Mesendoderm (in vitro differentiated cells): Measurements from ENCODE around the gene RPL31.
A peak's percentile ranks its signal among the peaks of the same experiment; 100 is the strongest.

Source experiments
- DNase-seq: peaks from one replicate; pipeline ENCODE4 v3.0.0; 2013
- H2AK5ac ChIP-seq: 2 replicates; pipeline ENCODE4 v1.6.1; 2013; ENCODE audit warnings: low read length, inconsistent platforms
- H2BK120ac ChIP-seq: 2 replicates; pipeline ENCODE4 v1.6.1; 2013; ENCODE audit warnings: low read depth, mild to moderate bottlenecking, low read length, moderate library complexity, mixed read lengths
- H2BK15ac ChIP-seq: replicated peaks from 2 replicates; pipeline ENCODE4 v1.6.1; 2013; ENCODE audit warnings: low read depth, mild to moderate bottlenecking, moderate library complexity
- H2BK5ac ChIP-seq: 2 replicates; pipeline ENCODE4 v1.6.1; 2013; ENCODE audit warnings: low read length, inconsistent platforms
- H3K18ac ChIP-seq: 2 replicates; pipeline ENCODE4 v1.6.1; 2013; ENCODE audit warnings: mild to moderate bottlenecking, low read length, mixed read lengths
- H3K23ac ChIP-seq: one replicate; pipeline ENCODE4 v1.6.1; 2013; ENCODE audit warnings: low read length
- H3K27ac ChIP-seq: 2 replicates; pipeline ENCODE4 v1.5.1; 2013; ENCODE audit warnings: low read depth, mild to moderate bottlenecking, inconsistent platforms, low read length, moderate library complexity
- H3K27me3 ChIP-seq: 2 replicates; pipeline ENCODE4 v1.6.1; 2013; ENCODE audit warnings: low read length, control low read depth, mild to moderate bottlenecking, inconsistent platforms; ENCODE audit not compliant: insufficient read depth, poor library complexity
- H3K36me3 ChIP-seq: 2 replicates; pipeline ENCODE4 v1.6.1; 2013; ENCODE audit warnings: low read length, inconsistent platforms; ENCODE audit not compliant: control insufficient read depth, insufficient read depth
- H3K4ac ChIP-seq: one replicate; pipeline ENCODE4 v1.6.1; 2013; ENCODE audit warnings: low read depth, mild to moderate bottlenecking, low read length, moderate library complexity
- H3K4me1 ChIP-seq: 2 replicates; pipeline ENCODE4 v1.6.1; 2013; ENCODE audit warnings: low read depth, low read length, inconsistent platforms; ENCODE audit not compliant: control insufficient read depth
- H3K4me2 ChIP-seq: 2 replicates; pipeline ENCODE4 v1.6.1; 2013; ENCODE audit warnings: low read length
- H3K4me3 ChIP-seq: 2 replicates; pipeline ENCODE4 v1.5.1; 2013; ENCODE audit warnings: mild to moderate bottlenecking, low read length
- H3K56ac ChIP-seq: one replicate; pipeline ENCODE4 v1.6.1; 2013; ENCODE audit warnings: low read length
- H3K79me1 ChIP-seq: 2 replicates; pipeline ENCODE4 v1.6.1; 2013; ENCODE audit warnings: low read length, inconsistent platforms
- H3K79me2 ChIP-seq: 2 replicates; pipeline ENCODE4 v1.6.1; 2013; ENCODE audit warnings: mild to moderate bottlenecking, low read length; ENCODE audit not compliant: control insufficient read depth, insufficient read depth
- H3K9ac ChIP-seq: 2 replicates; pipeline ENCODE4 v1.6.1; 2013; ENCODE audit warnings: low read length, inconsistent platforms
- H4K5ac ChIP-seq: one replicate; pipeline ENCODE4 v1.6.1; 2013; ENCODE audit warnings: low read length
- H4K8ac ChIP-seq: one replicate; pipeline ENCODE4 v1.6.1; 2013; ENCODE audit warnings: low read depth, mild to moderate bottlenecking, control low read depth, low read length, moderate library complexity
- WGBS: extraction: QIAGEN DNeasy Blood & Tissue Kit; methylation state at CpG from one replicate; pipeline ENCODE4 v1.1.7; 2013; ENCODE audit warnings: low lambda C conversion rate, missing lambda C conversion rate; ENCODE audit not compliant: insufficient coverage; ENCODE audit errors: extremely low coverage; 5-methylcytosine and 5-hydroxymethylcytosine counted together

The RPL31 gene

DNA sequence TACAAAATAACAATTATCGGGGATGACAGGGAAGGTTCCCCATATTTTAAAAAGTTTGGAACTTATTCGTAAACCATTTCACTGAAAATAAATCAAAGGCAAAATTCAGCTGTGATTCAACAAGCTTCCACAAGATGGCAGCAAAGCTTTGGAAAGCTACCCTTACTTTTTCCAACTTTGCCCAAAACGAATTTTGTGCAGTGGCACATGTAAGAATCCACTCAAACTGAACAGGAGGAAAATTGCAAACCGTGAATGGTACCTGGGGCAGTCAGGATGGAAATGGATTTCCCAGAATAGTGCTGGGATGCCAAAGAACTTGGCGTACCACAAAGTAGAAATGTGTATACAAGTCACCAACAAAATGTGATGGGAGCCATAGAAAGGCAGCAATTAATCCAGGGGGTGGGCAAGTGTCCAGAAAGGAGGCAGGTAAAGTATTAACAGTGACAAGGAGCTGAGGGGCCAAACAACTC is 10.7 kb downstream of the RPL31 start:
- peaks cover 2% of the 10 kb centered on the region for H3K36me3 ChIP-seq
- no peak overlapping the region for H4K5ac ChIP-seq
- H2AK5ac ChIP-seq, result no peak overlapping the region
- H2BK5ac ChIP-seq, result no peak overlapping the region
- peak; percentile 19 for DNase-seq
- H3K23ac ChIP-seq, result no peak overlapping the region
- H3K79me1 ChIP-seq, result peaks cover 3% of the 10 kb centered on the region
- no peak overlapping the region for H3K18ac ChIP-seq
- no peaks in the 10 kb centered on the region for H3K79me2 ChIP-seq
- no peak overlapping the region for H3K9ac ChIP-seq
- H3K4me2 ChIP-seq, result no peak overlapping the region
- no peak overlapping the region for H2BK15ac ChIP-seq
- H4K8ac ChIP-seq, result no peak overlapping the region
- H3K27me3 ChIP-seq, result no peaks in the 10 kb centered on the region
- H3K56ac ChIP-seq, result no peak overlapping the region
- no peak overlapping the region for H3K27ac ChIP-seq
- no peaks in the 10 kb centered on the region for H3K4me1 ChIP-seq
- no CpG with 5 or more reads among the region's 5 CpGs for WGBS
- no peak overlapping the region for H3K4me3 ChIP-seq
- no peak overlapping the region for H2BK120ac ChIP-seq
- no peak overlapping the region for H3K4ac ChIP-seq

DNA sequence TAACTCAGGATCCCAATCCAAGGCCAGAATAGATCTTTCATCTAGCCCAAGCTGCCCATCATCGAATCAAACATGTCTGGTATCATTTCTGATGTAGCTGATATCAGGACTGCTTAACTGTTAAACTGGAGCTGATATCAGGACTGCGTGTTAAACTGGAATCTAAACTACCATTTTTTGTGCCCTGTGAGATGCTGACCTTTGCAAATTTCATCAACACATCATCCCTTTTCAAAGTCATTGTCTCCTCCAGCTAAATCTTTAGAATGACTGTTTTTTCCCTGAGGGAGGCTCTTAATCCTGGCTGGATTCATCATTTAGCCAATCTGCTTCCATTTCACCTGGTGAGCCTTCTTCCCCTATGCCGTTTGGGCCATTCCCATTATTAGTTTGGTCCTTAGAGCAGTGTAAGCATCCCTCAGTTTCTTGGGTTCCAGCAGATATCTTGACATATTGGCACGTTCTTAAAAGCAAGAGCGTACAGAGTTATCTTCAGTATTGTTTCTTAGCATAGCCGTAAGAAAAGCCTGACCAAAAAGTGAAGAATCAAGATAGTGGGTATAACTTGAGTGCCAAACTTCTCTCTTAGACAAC is 12.3 kb downstream of the RPL31 start:
- Histone ChIP-seq H2BK5ac (no peak overlapping the region), H3K27me3 (no peaks in the 10 kb centered on the region), H4K5ac (no peak overlapping the region), H3K9ac (no peak overlapping the region), H2BK15ac (no peak overlapping the region), H3K79me2 (no peaks in the 10 kb centered on the region), H3K36me3 (peaks cover 2% of the 10 kb centered on the region), H3K79me1 (peaks cover 3% of the 10 kb centered on the region), H3K18ac (no peak overlapping the region), H3K4me2 (no peak overlapping the region), H3K56ac (no peak overlapping the region), H3K27ac (no peak overlapping the region), H3K4me1 (no peaks in the 10 kb centered on the region), H3K4me3 (no peak overlapping the region), H2BK120ac (no peak overlapping the region), H3K4ac (no peak overlapping the region), H3K23ac (no peak overlapping the region), H4K8ac (no peak overlapping the region), H2AK5ac (no peak overlapping the region)
- WGBS, result no CpG with 5 or more reads among the region's 6 CpGs
- no peak for DNase-seq

DNA sequence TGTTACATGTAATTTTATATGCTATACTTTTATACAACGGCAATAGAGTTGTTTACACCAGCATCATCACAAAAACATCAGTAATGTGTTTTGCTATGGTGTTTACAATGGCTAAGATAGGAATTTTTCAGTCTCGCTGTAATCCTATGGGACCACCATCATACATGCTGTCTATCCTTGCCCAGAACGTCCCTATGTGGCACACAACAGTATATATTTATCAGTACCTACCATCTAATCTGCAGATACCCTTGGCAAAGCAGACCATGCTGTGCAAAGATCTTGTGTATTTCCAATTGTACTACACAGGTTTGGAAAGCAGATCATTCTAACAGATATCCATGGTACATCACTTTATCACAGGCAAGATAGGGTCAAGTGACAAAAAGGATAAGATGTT is 15.3 kb downstream of the RPL31 start:
- WGBS, result no CpG with 5 or more reads among the region's 3 CpGs
- no peaks in the 10 kb centered on the region for H3K27me3 ChIP-seq
- H3K56ac ChIP-seq, result no peak overlapping the region
- no peaks in the 10 kb centered on the region for H3K4me1 ChIP-seq
- H3K79me2 ChIP-seq, result no peaks in the 10 kb centered on the region
- no peak overlapping the region for H2BK5ac ChIP-seq
- H3K4me3 ChIP-seq, result no peak overlapping the region
- peaks cover 3% of the 10 kb centered on the region for H3K79me1 ChIP-seq
- peaks cover 5% of the 10 kb centered on the region for H3K36me3 ChIP-seq
- H2BK120ac ChIP-seq, result no peak overlapping the region
- H3K23ac ChIP-seq, result no peak overlapping the region
- no peak overlapping the region for H2AK5ac ChIP-seq
- H3K4ac ChIP-seq, result no peak overlapping the region
- H3K4me2 ChIP-seq, result no peak overlapping the region
- no peak overlapping the region for H3K9ac ChIP-seq
- no peak overlapping the region for H2BK15ac ChIP-seq
- no peak overlapping the region for H4K5ac ChIP-seq
- no peak for DNase-seq
- H3K18ac ChIP-seq, result no peak overlapping the region
- no peak overlapping the region for H3K27ac ChIP-seq
- no peak overlapping the region for H4K8ac ChIP-seq

DNA sequence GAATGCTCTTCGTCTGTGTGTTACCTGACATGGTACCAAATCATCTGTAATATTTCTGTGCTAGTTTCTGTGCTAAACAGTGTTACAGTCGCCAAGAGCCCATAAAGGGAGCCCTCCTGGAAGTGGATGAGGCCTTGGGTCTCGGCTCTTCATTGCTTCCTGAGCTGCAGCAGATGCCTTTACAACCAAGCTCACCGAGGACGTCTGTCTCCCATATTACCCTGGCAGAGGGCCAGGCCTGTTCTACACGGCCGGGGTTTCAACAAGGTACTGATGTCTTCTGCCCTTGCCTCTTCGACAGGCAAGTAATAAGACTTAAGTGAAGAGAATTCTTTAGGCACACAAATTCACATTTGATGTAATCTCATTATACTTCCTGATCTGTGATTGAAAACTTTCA is 16.8 kb downstream of the RPL31 start:
- no CpG with 5 or more reads among the region's 8 CpGs for WGBS
- Histone ChIP-seq H3K4ac (no peak overlapping the region), H2BK15ac (no peak overlapping the region), H3K79me2 (no peaks in the 10 kb centered on the region), H3K23ac (no peak overlapping the region), H4K5ac (no peak overlapping the region), H3K36me3 (peaks cover 2% of the 10 kb centered on the region), H3K56ac (no peak overlapping the region), H3K4me2 (no peak overlapping the region), H4K8ac (no peak overlapping the region), H3K27ac (no peak overlapping the region), H3K79me1 (no peaks in the 10 kb centered on the region), H2BK120ac (no peak overlapping the region), H3K18ac (no peak overlapping the region), H3K4me1 (no peaks in the 10 kb centered on the region), H3K27me3 (no peaks in the 10 kb centered on the region), H3K9ac (no peak overlapping the region), H2BK5ac (no peak overlapping the region), H2AK5ac (no peak overlapping the region), H3K4me3 (no peak overlapping the region)
- DNase-seq, result no peak

DNA sequence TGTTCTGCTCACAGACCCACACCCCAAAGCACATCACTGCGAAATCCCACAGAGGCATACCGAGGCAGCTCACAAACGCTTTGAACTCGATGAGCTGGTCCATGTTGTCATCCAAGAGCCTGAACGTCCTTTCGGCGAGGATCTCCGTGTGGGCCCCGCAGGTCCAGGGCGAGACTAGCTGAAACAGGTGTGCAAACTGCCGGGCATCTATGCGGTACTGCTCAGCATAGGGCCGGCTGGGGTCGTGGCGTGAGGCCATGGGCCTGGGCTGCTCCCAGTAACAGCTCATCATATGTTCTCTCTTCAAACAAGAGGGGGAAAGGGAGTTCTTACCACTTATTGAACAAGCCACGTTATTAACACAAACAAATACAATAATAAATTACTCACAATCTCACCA is 20.1 kb downstream of the RPL31 start:
- H3K56ac ChIP-seq, result no peak overlapping the region
- no peak overlapping the region for H3K27ac ChIP-seq
- H3K27me3 ChIP-seq, result no peaks in the 10 kb centered on the region
- H3K9ac ChIP-seq, result no peak overlapping the region
- no peak overlapping the region for H3K4me3 ChIP-seq
- no peaks in the 10 kb centered on the region for H3K4me1 ChIP-seq
- H3K23ac ChIP-seq, result no peak overlapping the region
- no peak overlapping the region for H3K18ac ChIP-seq
- no peak overlapping the region for H3K4ac ChIP-seq
- H2BK120ac ChIP-seq, result no peak overlapping the region
- peaks cover 2% of the 10 kb centered on the region for H3K36me3 ChIP-seq
- H3K79me1 ChIP-seq, result no peaks in the 10 kb centered on the region
- H4K5ac ChIP-seq, result no peak overlapping the region
- no peak overlapping the region for H4K8ac ChIP-seq
- no peak overlapping the region for H2AK5ac ChIP-seq
- 100% methylated on average over 1 of the region's 16 CpGs for WGBS
- DNase-seq, result no peak
- H3K79me2 ChIP-seq, result no peaks in the 10 kb centered on the region
- H2BK15ac ChIP-seq, result no peak overlapping the region
- H2BK5ac ChIP-seq, result no peak overlapping the region
- H3K4me2 ChIP-seq, result no peak overlapping the region
